NCI-H1694 treated with DMSO at 0.1 percent for 48 hours (cell line): Measurements from ENCODE around the gene ZNF681.
"Not testable (repeated sequence)": the region's sequence is repeated elsewhere in the genome, so short reads cannot be mapped to it uniquely, and the experiment has no call there.

Source experiments
- DNase-seq: peaks from one replicate; lab custom pipeline; 2025; lab: John Stamatoyannopoulos, UW

The ZNF681 gene

DNA sequence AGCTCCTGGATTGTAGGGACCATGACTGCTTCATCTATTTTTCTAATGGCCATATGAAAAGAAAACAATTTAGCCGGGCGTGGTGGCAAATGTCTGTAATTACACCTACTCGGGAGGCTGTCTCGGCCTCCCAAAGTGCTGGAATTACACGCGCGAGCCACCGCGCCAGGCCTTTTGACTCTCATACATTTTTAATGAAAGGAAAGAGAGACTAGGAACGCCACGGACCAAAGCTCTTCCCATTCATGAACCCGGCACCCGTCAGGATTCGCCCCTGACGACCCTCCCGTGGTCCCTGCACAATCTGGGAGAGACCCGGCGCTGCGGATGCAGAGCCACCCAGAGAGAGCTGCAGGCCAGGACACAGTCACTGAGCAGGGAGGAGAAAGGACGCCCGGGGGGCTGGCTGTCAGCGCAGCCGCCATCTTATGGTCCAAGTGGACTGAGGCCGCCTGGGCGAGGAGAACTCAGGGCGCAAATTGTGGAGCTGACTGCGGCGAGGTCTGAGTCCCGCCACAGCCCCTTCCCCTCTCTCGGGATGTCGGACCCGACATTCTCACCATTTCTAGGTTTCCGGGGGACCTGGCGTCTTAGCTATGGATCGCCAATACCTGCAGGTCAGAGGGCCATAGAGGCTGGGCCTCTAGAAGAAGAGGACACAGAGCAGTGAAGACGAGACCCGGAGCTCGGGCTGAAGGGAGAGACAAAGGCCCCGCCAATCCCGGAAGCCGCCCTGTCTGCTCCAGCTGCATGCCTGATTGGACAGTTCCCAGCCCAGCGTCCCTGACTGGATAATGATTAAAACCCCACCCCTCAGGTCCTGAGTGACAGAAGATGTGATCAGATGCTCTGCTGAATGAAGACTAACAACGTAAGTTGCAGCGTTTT, at the start of gene ZNF681:
Gene ZNF681 (minus strand): TSS at position 705 of the 888 bp plus-strand sequence. CDS start 142 bp downstream, at position 563.
- peak; percentile 44 for DNase-seq

DNA sequence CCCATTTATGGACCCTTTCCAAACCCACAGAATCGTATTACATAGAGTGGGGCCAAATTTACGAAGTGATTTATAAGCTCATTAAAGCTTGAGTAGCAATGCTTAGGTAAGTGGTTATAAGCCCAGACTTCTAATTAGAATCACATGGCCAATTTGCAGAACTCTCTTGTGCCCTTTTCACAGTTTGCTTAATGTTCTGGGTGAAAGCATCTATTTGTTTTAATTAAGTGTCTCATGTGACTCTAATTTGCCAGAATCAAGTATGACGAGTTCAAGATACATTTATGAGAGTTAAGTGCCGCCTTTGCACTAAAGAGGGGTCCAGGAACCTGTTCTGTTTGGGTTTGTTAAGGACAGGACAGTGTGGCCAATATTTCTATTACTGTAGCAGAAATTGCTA, 46.0 kb upstream of the ZNF681 start:
- no peak for DNase-seq

DNA sequence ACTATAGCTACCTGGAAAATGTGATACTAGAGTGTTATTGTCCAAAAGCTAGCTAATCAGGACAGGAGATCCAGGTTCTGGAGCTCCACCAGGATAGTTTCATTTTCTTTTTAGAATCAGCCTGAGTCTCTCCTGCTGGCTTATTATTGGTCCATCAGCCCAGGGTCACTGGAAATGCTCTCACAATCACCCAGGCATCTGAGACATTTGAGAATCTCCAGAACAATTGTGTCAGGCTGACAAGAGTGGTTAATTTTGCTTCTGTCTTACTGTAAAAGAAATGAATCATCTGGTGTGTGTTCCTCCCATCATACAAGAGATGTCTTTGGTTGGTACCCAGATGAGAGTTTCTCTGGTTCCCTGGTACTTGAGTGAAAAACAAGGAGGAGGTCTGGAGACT, 43.6 kb upstream of the ZNF681 start:
- no peak for DNase-seq

DNA sequence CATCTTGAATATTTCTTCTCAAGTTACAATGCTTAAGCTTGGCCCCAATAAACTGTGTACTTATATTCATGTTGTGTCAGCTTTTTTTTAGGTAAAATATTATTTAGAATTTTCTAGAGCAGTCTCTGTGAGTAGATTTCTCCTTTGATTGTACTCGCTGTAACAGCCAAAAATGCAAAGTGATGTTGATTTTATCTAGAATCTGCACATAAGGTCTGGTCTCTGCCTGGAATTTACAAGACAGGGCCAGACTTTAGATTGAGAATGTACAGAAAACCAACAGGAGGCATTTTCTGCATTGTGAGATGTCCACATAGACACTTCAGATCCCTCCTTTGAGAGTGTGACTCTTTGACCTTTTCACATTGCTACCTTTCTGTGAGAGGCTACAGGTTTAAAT, 43.1 kb upstream of the ZNF681 start:
- no peak for DNase-seq

DNA sequence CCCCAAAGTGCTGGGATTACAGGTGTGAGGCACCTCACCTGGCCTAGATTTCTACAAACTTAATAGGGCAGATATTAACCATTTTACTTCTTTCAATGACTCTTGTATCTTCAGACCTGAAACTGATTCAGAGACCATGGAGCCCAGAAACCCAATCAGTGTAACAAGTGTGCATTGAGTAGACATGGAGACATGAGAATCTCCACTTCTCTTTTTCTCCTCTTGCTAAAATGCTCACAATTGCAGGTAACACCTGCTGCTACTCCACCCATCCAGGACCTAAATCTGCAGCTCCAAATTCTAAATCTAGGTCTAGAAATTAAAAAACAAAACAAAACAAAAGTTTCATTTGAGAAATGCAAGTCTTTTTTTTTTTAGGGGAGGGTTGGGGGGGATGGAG, 42.2 kb upstream of the ZNF681 start:
- DNase-seq, result no peak

DNA sequence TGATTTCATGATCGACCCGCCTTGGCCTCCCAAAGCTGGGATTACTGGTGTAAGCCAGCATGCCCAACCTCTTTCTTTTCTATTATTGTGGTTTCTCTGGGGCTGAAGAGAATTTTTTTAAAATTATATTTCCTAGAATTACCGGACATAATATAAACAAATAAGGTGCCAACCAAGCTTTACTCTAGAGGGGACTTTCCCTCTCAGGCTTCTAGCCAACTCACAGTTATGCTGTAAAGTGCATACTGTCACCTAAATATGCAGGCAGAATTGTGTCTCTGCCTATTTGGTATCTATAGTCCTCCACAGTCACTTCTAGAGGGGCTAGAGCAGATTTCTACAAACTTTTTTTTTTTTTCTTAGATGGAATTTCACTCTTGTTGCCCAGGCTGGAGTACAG, 41.6 kb upstream of the ZNF681 start:
- DNase-seq, result no peak

DNA sequence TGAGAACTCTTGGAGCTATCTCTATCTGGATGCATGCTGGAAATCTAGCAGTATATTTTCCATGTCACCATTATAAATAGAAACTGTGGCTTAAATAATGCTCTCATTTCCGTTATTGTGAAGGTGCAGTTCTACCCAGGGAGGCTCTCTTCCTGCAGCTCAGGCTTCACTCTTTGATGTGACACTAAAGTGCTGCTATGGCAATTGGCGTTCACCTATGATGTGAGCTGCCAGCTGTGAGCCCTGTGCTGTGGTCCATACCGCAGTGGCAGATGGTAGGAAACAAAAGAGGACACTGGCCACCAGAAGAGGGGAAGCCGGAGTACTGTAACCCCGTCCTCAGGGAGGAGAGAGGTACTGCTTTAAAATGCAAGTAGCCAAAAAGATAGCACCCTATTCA, 40.6 kb upstream of the ZNF681 start:
- no peak for DNase-seq

DNA sequence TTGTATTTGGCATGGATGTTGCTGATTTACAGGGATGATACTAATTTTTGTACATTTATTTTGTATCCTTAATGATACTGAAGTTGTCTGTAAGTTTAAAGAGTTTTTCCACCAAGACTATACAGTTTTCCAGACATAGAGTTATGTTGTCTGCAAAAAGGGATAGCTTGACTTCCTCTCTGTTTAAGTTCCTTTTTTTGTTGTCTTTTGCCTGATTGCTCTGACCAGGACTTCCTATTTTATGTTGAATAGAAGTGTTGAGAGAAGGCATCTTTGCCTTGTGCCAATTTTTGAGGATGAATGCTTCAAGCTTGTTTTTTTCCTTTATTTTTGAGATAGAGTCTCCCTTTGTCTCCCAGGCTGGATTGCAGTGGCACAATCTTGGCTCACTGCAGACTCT, 36.8 kb upstream of the ZNF681 start:
- no peak for DNase-seq

DNA sequence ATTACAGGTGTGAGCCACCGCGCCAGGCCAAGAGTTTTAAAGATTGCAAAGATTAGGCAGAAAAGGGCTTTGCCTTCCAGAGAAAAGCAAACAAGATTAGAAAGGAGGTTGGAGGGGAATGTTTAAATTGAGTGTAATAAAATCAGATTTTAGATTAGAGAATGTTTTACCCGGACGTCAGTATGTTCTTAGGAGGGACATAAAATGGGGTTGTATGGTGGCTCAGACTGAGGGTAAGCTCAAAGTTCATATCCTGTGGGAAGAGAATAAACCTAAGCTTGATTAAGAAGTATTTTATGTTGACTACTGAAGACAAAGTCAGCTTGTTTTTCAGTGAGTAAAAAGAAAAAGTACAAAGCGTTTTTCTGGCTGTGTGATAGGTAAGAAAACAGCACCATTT, 34.1 kb upstream of the ZNF681 start:
- no peak for DNase-seq

DNA sequence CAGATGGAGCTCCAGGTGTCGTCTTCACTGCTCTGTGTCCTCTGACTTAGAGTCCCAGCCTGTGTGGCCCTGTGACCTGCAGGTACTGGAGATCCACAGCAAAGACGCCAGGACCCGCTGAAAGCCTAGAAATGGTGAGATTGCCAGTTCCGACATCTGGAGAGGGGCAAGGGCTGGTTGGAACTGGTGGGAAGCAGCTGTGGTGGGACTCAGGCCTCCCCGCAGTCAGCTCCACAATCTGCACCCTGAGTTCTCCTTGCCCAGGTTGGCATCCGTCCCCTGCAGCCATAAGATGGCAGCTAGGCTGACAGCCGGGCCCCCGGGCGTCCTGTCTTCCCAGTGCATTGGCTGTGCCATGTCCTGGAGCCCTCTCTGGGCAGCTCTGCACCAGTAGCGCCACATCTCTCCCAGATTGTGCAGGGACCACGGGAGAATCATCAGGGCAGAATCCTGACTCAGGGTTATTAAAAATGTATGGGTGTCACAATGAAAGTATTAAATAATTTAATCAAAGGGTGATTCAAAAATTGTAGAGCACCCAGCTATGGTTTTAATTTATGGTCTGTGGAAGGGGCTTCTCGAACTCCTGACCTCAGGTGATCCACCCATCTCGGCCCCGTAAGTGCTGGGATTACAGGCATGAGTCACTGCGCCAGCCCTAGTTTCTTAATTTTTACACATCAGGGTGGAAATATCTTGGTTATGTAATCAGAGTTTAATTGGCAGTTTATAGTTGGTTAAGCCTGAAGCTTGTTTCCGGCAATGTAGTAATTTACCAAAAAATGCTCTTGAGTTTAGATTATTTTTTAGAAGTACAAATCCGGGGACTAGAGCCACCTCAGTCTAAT, 32.2 kb upstream of the ZNF681 start:
- DNase-seq, result no peak

DNA sequence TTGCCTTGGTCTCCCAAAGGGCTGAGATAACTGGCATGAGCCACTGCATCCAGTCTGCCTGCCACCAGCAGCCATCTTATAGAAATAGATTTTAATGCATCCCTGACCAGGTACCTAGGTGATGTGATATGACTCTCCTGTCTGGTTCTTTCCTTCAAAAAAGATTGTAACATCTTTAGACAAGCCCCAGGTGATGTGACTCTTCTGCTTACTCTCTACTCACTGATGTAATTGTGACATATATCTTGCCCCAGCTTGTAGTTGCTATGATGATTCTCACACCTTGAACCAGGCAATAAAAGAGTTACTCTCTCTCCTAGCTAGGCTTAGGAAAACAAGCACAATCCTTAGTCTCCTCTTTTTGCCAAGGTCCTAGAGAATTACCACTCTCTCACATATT, 30.6 kb upstream of the ZNF681 start:
- DNase-seq, result no peak

DNA sequence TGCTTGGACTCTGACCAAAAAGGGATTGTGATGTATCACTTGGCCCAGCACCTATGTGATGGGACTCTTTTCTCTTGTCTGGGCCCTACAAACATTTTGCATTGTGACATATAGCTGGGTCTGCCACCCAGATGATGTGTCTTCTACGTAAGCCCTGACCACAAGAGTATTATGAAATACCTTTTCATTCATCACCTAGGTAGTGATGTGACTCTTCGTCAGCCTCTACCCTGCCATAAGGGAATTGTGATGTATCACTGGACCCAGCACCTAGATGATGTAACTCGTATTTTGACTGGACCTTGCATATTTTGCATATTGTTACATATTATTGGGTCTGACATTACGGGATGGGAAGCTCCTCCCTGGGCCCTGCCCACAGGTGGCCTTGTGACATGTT, 29.7 kb upstream of the ZNF681 start:
- no peak for DNase-seq

DNA sequence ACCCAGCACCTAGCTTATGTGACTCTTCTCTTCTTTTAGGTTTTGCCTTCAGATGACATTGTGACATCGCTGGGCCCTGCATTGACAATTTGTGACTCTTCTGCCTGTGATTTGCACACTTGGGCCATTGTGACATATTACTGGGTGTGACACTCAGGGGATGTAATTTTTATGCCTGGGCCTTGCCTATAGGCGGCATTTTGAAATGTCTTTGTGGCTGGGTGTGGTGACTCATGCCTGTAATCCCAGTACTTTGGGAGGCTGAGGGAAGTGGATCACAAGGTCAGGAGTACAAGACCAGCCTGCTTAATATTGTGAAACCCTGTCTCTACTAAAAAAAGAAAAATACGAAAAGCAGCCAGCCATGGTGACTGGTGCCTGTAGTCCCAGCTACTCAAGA, 28.4 kb upstream of the ZNF681 start:
- no peak for DNase-seq

DNA sequence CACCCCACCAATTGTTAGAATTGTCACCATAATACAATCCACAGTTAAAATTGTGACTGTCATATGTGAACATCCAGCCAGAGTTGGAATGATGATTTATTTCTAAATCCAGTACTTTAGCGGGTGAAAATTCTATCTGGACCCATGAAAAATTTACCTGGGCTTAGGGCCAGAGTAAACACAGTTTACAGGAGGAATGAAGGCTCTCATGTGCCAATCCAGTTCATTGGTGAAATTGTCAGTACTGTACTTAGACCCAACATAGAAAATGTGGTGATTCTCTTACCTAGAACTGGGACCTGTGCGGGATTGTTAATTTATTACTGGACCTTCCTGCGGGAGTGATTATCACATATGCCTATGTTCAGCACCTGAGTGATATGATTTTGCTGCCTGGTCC, 27.3 kb upstream of the ZNF681 start:
- no peak for DNase-seq

DNA sequence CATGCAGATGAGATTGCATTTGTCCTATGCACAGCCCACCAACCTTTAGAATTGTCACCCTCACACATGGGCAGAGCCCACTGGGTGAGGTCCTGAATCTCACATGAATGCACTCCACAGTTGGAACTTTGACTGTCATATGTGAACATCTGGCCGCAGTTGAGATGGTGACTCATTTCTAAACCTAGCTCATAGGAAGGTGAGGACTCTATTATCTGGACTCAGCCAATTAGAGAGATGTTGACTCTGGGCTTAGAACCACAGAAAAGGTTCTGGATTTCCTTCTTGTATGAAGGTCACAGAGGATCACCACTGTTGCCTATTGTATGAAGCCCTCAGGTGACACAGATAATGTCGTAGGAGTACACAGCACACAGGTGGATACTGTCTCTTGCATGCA, 25.6 kb upstream of the ZNF681 start:
- DNase-seq, result no peak

DNA sequence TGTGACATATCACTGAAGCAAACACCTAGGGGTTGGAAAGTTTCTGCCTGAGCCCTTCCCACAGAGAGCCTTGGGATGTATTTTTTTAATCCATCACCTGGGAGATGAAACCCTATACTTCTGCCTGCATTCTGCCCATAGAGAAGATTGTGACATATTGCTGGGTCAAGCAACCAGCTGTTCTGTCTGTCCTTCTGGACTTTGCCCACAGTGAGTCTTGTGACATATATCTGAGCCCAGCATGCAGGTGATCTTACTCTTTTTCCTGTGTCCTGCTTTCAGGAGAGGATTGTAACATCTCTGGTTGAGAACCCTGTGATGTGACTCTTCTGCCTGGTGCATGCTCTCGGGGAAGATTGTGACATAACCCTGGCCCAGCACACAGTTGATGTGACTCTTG, 24.9 kb upstream of the ZNF681 start:
- DNase-seq, result no peak

DNA sequence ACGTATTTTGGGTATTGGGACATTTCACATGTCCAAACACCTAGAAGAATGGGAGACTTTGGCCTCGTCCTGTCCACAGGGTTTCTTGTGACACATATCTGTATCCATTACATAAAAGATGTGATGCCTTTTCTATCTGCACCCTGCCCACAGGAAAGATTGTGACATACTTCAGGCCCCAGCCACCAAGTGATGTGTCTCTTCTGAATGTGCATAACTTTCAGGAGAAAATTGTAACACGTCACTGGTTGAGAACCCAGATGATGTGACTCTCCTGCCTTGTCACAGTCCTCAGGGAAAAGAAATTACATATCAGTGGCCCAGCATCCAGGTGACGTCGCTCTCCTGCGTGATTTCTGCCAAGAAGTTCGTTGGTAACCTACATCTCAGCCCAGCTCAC, 21.0 kb upstream of the ZNF681 start:
- DNase-seq, result no peak

DNA sequence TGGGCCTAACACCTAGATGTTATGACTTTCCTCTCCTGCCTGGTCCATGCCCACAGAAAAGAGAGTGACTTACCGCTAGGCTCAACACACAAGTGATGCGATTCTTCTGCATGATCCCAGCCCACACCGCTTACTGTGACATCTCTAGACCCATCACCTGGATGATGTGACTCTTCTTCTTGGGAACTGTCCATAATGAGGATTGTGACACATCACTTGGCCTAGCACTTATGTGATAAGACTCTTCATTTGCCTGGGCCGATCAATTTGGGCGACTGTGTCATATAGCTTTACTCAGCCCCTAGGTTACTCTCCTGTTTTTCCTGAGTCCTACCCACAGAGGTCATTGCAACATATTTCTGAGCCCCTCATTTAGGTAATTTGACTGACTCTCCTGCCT, 19.9 kb upstream of the ZNF681 start:
- DNase-seq, result no peak

DNA sequence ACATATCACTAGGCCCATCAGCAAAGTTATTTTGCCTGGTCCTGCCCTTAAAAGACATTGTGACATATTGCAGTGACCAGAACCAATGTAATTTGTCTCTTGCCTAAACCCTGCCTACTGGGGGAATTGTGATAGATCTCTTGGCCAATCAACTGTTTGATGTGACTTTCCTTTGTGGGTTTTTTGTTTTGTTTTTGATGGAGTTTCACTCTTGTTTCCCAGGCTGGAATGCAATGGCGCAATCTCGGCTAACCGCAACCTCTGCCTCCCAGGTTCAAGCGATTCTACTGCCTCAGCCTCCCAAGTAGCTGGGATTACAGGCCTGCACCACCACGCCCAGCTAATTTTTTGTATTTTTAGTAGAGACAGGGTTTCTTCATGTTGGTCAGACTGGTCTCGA, 19.3 kb upstream of the ZNF681 start:
- DNase-seq, result not testable (repeated sequence)

DNA sequence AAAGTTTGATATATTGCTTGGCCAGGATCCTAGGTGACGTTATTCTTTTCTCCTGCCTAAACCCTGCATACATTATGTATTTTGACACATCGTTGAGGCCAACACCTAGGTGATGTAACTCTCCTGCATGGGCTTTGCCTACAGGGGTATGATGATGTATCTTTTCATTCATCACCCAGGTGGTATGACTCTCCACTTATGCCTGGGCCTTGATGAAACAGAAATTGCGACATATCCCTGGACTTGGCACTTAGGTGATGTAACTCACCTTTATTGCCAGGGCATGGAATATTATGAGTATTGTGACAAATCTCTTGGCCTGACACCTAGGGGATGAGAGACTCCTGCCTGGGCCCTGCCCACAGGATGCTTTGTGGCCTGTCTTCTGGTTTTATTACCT, 18.5 kb upstream of the ZNF681 start:
- no peak for DNase-seq

DNA sequence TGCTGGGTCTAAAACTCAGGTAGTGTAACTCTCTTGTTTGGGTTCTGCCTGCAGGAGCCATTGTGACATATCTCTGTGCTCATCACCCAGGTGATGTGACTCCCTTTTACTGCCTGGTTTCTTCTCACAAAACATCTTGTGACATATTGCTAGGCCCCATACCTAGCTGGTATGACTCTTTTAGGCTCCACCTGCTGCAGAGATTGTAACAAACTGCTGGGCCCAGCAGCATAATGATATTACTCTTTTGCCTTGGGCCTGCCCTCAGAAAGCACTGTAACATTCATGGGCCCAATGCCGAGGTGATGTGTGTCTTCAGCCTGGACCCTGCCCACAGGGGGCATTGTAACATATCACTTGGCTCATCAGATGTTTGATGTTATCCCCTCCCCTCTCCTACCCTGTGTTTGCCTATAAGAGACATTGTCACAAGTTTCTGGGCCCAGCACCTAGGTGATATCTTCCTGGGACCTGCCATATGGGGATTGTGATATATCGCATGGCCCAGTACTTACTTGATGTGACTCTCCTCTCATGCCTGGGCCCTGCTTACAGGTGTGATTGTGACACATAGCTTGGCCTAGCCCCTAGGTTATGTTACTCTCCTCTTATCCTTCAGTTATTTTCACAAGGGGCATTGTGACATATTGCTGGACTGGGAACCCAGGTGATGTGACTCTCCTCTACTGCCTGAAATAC, 18.0 kb upstream of the ZNF681 start:
- no peak for DNase-seq

DNA sequence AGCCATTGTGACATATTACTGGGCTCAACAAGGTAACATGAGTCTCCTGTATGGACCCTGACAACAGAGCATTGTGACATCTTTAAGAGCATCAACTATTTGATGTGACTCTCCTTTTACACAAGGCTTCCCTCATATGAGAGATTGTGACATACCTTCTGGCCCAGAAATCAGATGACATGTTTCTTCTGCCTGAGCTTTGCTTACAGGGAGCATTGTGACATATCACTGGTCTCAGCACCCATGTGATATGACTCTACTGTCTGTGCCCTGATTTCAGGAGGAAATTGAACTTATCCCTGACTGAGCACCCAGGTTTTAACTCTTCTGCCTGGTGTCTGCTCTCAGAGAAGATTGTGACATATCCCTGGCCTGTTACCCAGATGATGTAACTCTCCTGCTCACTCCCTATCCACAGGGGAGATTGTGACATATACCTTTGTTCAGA, 15.9 kb upstream of the ZNF681 start:
- no peak for DNase-seq

DNA sequence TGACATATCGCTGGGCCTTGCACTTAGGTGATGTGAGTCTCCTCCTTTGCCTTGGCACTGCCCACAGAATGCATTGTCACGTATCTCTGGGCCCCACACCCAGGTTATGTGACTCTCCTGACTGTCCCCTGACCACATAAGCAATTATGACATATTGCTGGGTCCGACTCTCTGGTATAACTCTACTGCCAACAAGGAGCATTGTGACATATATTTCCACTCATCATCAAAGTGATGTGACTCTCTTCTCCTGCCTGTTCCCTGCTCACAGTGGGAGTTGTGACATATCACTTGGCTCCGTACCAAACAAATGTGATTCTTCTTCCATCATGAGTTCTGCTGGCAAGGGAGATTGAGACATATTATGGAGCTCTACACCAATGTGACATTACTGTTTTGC, 15.4 kb upstream of the ZNF681 start:
- DNase-seq, result no peak
